ENCODE results near the gene NEK3. TPM values are rescaled to one million over a fixed set of nuclear protein-coding genes. Genes with fewer than 3 reads are reported as not detected.
A peak's percentile ranks its signal among the peaks of the same experiment; 100 is the strongest.
"Not testable (repeated sequence)": the region's sequence is repeated elsewhere in the genome, so short reads cannot be mapped to it uniquely, and the experiment has no call there.

NEK3 gene
- total and polyA plus RNA-seq, 2 of the 4 experiments (the other 2 are of a cell fraction): 3.6 to 9.2 TPM

GRCh38 chr13:52187424-52188187 is 28.2 kb upstream of the NEK3 start:
- H2AFZ ChIP-seq (replicated peaks; ENCODE audit: low read length, poor library complexity); dilution Hi-C loops (cut with HindIII; ENCODE audit: low sequenced_read_pairs, unreplicated experiment); H2AK9ac ChIP-seq (replicated peaks; ENCODE audit: low read depth, low read length, poor library complexity); H2BK15ac ChIP-seq (ENCODE audit: low read depth, low read length); H3K4me2 ChIP-seq (ENCODE audit: low read depth, low read length); H3K9me3 ChIP-seq (ENCODE audit: control insufficient read depth, insufficient read depth, low read length); H2AK5ac ChIP-seq (ENCODE audit: low read depth, low read length); H3K9ac ChIP-seq (ENCODE audit: low read depth, low read length); H3K27me3 ChIP-seq (ENCODE audit: control insufficient read depth, insufficient read depth, low read length); H3K18ac ChIP-seq (ENCODE audit: low read depth, low read length); H2BK120ac ChIP-seq (ENCODE audit: low read depth, low read length); H3K27ac ChIP-seq (ENCODE audit: insufficient read depth, low read length); H3K9me1 ChIP-seq (ENCODE audit: insufficient read depth, low read length); H2BK20ac ChIP-seq (ENCODE audit: low read depth, low read length); intact Hi-C loops (cut with micrococcal nuclease); H2BK5ac ChIP-seq (ENCODE audit: low read depth, low read length, poor library complexity, severe bottlenecking); POLR2A ChIA-PET (ENCODE audit: unreplicated experiment); H3K56ac ChIP-seq (ENCODE audit: extremely low read depth, insufficient read depth, low read length); H4K5ac ChIP-seq (ENCODE audit: low read depth, low read length); H3K4me3 ChIP-seq (ENCODE audit: insufficient read depth, low read depth, low read length); H4K8ac ChIP-seq (ENCODE audit: low read depth in 2 of 2, low read length in 2 of 2); H3K4ac ChIP-seq (ENCODE audit: low read depth, low read length); H3K4me1 ChIP-seq (ENCODE audit: control insufficient read depth, insufficient read depth, low read length); H3K14ac ChIP-seq (replicated peaks; ENCODE audit: low read depth, low read length); CTCF ChIA-PET; H4K91ac ChIP-seq (ENCODE audit: insufficient read depth, low read depth, low read length); BruUV-seq (replicated peaks); H4K20me1 ChIP-seq (ENCODE audit: insufficient read depth, low read length): not testable (repeated sequence)
- Histone ChIP-seq H3K79me1 (ENCODE audit: low read depth in 1 of 2, low read length in 2 of 2) (peaks cover 9 to 10% of the 10 kb centered on the region in 2 experiments; a peak in 2 of 4 replicates), H3K23ac (ENCODE audit: low read depth, low read length) (peak overlapping the region; percentile 60; the same call in 1 of the 2 replicates), H3K36me3 (ENCODE audit: control insufficient read depth, insufficient read depth, low read length) (peaks cover 14% of the 10 kb centered on the region)
- peak; percentile 40 for DNase-seq
- in situ Hi-C loops (cut with MboI; ENCODE audit: low sequenced_read_pairs): loop anchor here (25.0 kb wide), 1 partner anchor 450 kb away; the partner anchor contains the start of gene HNRNPA1L2
- no CpG with 5 or more reads among the region's 4 CpGs for WGBS, 2 experiments (ENCODE audit: extremely low coverage in 2 of 2, insufficient read length in 1 of 2)
- peak; percentile 60 for ATAC-seq (ENCODE audit: low read depth)
